GM19035 (cell line): ENCODE measurements around the gene PATE1.

Experiments used
- ATAC-seq: cut with Tn5 transposase; IDR thresholded peaks from one replicate; pipeline ENCODE4 v1.9.1; 2021; ENCODE audit not compliant: unreplicated experiment

Gene PATE1

GRCh38 chr11:125787827-125788226, 41.7 kb downstream of the PATE1 start, which contains the start of gene PATE3:
Gene PATE3, plus strand, starts transcription at chr11:125788127. Its CDS starts 25 bp downstream, at chr11:125788152.
- no peak for ATAC-seq

- ATAC-seq, result no peak
Measured at GRCh38 chr11:125790825-125791224, 44.7 kb downstream of the PATE1 start.

- no peak for ATAC-seq
Measured at GRCh38 chr11:125797641-125798040, 51.6 kb downstream of the PATE1 start.
